Esophagus squamous epithelium (tissue), 4 donors: ENCODE measurements around the gene CSNK1A1.

Experiments used
- POLR2A ChIP-seq, 4 donors: fragments of 450-650 bp; IDR thresholded peaks; one replicate each; pipeline ENCODE4 v1.6.1; 2017; ENCODE audit warnings: antibody characterized with exemption in 4 of 4, mild to moderate bottlenecking in 4 of 4, moderate library complexity in 3 of 4
- TF ChIP-seq, protein P1 (sequence below), 6 experiments: fragments of 450-650 bp in 4 of 6; fragments of 200-600 bp in 2 of 6; sonication (generic) in 2 of 6; IDR thresholded peaks; one replicate each; pipeline ENCODE4 v1.5.1; 2016 to 2019; ENCODE audit warnings: antibody characterized with exemption in 6 of 6, mild to moderate bottlenecking in 4 of 6, moderate library complexity in 4 of 6

DNA sequence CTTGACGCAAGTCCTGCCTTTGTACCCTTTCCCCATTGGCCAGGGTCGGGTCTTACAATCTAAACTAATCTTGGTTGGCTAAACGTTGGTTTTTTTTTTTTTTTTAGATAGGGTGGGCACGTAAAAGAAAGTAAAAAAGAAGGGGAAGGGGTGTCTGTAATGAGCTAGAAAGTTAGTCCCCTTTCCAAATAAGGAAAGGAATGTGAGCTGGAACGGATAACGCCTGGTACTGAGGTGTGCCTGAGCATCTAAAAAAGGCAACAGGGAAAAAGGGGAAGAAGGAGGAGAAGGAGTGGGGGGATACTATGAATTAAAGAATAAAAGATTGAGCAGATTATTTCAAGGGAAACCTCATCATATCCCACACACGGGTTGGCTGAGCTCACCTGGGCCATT, 105.9 kb downstream of the CSNK1A1 start:
- TF ChIP-seq, protein P1, sequence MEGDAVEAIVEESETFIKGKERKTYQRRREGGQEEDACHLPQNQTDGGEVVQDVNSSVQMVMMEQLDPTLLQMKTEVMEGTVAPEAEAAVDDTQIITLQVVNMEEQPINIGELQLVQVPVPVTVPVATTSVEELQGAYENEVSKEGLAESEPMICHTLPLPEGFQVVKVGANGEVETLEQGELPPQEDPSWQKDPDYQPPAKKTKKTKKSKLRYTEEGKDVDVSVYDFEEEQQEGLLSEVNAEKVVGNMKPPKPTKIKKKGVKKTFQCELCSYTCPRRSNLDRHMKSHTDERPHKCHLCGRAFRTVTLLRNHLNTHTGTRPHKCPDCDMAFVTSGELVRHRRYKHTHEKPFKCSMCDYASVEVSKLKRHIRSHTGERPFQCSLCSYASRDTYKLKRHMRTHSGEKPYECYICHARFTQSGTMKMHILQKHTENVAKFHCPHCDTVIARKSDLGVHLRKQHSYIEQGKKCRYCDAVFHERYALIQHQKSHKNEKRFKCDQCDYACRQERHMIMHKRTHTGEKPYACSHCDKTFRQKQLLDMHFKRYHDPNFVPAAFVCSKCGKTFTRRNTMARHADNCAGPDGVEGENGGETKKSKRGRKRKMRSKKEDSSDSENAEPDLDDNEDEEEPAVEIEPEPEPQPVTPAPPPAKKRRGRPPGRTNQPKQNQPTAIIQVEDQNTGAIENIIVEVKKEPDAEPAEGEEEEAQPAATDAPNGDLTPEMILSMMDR (IDR thresholded peaks at IDR 0.05), result no peak
- no peak for TF ChIP-seq POLR2A (IDR thresholded peaks at IDR 0.05)
